Epidermal melanocyte (primary cell): ENCODE data around the gene MRGPRG.
"Not testable (repeated sequence)": the region's sequence is repeated elsewhere in the genome, so short reads cannot be mapped to it uniquely, and the experiment has no call there.

Experiments
- DNase-seq: peaks from one replicate; pipeline ENCODE4 v3.0.0; 2011; ENCODE audit warnings: low spot score; ENCODE audit not compliant: insufficient read length

MRGPRG gene

DNA sequence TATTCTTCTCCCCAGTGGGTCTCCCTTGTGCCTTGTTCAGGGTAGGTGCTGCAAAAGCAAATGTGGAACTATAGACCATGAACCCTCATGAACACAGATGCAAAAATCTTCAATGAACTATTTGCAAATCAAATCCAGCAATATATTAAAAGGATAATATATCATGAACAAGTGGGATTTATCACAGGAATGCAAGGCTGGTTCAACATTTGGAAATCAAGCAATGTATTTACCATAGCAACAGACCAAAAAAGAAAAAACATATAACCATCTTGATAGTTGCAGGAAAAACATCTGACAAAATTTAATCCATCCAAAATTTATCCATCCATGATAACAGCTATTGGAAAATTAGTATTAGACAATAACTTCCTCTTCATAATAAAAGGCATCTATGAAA lies 42.1 kb downstream of the MRGPRG start:
- no peak for DNase-seq

DNA sequence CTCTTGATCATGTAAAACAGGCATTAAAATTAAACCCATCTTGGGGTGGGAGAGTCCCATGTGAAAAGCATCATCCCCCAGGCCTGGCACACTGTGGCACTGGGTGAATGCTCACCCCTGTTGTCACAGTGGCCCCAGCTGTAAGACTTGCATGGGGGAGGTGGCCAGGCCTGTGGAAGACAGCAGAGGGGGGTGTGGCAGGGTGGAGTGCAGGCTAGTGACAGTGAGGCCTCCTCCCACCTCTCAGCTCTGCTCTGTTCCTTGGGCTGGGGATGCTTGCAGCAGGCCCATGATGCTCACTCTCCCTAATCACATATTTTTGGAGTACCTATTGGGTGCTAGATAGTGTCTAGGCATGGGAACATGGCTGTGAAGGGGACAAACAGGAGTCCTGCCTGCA lies 43.4 kb downstream of the MRGPRG start:
- DNase-seq, result no peak

DNA sequence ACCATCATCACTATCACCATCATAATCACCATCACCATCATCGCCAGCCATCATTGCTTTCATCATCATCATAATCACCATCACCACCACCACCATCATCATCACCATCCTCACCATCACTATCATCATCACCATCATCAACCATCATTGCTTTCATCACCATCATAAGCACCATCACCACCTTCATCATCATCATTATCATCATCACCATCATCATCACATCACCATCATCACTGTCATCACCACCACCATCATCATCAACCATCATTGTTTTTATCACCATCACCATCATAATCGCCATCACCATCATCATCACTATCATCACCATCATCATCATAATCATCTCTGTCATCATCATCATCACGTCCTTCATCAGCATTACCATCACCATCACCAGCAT lies 44.2 kb downstream of the MRGPRG start:
- no peak for DNase-seq

- no peak for DNase-seq
These were observed 44.8 kb downstream of the MRGPRG start for GRCh38 chr11:3173795-3174194.

DNA sequence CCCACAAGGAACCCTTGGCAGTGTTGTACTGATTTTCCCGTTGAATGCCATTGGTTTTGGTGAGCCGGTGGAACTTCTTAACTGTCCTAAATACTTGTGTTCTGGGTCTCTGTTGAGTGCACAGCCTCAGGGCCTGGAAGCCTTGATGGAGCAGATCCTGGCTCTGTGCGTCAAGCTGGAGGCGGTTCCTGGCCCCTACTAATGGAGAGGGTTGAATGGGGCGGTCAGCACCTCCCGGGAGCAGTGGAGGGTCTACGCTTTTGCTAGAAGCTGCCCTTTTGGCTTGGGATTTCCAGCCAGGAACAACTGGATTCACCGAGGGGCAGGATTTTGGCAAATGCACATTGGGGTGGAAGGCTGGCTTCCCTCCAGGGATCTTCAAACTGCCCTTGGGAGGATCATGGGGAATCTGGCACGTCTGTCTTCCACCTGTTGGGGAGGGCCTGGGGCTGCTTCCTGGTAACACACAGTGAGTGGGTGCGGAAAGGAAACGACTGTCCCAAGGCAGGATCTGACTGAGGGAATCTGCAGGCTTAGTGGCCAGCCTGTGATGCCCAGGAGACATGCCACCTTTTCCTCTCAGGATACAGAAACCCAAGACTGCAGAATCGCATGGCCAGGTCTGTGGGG lies 46.6 kb downstream of the MRGPRG start:
- DNase-seq, result no peak

DNA sequence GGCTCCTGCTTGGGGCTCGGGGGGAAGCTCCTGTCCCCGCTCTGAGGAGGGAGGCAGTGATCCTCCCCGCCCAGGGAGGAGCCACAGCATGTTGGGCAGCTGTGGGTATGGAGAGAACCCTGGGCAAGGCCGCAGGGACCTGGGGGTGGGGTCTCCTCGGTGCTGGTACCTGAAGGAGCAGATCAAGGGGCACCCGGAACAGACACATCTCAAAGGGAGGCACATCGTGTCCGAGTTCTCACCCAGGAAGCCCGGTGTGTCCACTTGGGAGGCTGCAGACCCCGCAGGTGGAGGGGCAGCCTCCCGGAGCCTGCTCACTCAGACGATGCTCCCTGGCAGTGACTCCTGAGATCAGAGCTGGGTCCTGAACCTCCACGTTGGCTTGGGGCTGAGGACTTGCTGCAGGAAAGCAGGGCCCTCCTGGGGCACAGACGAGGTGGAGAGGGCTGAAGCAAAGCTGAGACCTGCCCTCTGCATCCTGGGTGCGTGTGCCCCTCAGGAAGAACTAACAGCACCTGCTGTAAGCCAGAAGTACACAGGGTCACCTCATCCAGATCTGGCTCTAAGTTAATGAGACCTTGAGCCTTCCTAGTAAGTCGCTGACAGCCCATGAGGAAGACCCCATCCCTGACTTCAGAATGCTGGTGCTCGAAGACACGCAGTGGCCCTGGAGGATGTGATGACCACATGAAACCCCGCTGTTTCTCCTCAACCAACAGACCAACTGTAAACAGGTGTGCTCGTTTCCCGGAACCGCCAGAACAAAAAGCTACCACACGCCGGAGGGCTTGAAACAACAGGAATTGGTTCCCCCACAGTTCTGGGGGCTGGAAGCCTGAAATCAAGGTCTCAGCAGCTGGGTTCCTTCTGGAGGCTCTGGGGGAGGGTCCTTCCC lies 47.6 kb downstream of the MRGPRG start:
- DNase-seq, result no peak

- no peak for DNase-seq
These were observed 48.4 kb downstream of the MRGPRG start for GRCh38 chr11:3170044-3170755.

DNA sequence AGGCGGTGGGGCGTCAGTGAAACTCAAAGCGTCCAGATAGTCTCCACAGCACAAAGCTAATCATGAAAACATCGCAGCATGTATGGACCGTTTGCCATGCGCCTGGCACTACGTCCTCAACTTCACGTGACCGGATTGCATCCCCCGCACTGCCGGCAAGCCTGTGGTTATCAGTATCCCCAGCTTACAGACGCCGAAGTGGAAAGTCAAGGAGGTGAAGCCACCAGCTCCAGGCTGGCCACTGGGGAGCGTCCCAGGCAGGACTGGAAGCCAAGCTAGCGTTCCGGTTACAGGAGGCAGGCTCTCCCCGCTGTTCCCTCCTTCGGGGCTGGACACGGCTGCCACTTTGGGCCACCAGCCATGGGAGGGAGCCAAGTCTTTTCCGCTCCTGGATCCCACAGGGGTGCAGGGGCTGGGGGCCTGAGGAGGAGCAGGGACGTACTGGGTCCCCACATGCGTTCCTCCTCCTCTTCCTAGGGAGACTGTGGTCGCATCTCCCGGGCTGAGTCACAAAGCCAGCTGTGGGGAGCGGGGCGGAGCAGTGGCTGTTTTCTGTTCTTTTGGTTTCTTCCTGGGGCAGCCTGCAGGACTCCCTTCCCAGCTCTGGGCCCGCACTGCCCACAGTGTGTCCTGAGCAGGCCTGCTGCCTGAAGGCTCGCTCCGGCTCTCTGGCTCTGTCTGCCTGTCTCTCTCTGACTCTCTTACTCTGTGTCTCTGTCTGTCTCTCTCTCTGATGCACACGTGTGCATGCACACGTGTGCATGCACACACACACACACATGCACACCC lies 49.2 kb downstream of the MRGPRG start:
- DNase-seq, result peak; percentile 45

GRCh38 chr11:3168742-3169254 lies 49.8 kb downstream of the MRGPRG start:
- not testable (repeated sequence) for DNase-seq
